HG03139 (cell line): ENCODE measurements around the gene WDR37.
"Not testable (repeated sequence)": the region's sequence is repeated elsewhere in the genome, so short reads cannot be mapped to it uniquely, and the experiment has no call there.

Experiments used
- ATAC-seq: cut with Tn5 transposase; IDR thresholded peaks from one replicate; pipeline ENCODE4 v1.9.1; 2021; ENCODE audit not compliant: unreplicated experiment

The WDR37 gene

DNA sequence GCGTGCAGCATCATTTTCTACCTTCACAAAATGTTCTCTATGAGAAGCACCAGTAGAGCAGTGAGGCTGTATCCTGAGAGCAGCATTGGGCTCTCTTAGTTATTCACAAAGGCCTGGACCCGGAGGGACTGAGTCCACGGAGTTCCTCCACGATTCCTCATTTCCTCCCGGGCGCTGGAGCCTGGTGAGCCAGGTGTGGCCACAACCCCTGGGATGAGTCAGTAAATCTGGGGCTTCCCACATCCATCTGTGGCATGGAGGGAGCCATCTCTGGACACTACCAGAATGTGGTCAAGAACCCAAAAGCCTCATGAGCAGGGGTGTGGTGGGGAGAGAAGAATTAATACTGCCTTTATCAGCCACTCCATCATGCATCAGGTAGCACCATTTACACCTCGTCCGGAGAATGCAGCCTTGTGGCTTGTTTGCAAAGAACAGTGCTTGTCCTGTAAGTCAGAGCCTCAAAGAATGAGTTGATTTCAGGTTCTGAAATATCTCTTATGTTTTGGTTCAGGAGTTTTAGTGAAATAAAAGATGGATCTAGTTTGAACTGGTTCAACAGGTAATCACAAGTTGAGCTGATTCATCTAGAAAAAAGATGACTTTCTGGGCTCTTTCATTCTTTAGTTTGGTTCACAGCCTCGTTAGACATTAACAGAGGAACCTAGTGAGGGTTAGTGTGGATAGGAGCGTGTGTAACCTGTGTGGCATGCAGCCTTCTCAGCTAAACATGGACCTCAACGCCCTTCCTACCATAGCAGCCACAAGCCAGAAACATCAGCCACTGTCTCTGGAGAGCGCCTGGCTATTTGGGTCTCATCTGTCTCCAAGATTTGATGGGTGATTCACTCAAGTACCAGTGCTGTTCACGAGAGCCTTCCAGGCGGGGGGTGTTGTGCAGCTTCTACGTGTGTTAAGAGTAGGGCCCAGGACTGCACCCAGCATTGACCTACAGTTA is 95.2 kb downstream of the WDR37 start:
- ATAC-seq, result no peak

DNA sequence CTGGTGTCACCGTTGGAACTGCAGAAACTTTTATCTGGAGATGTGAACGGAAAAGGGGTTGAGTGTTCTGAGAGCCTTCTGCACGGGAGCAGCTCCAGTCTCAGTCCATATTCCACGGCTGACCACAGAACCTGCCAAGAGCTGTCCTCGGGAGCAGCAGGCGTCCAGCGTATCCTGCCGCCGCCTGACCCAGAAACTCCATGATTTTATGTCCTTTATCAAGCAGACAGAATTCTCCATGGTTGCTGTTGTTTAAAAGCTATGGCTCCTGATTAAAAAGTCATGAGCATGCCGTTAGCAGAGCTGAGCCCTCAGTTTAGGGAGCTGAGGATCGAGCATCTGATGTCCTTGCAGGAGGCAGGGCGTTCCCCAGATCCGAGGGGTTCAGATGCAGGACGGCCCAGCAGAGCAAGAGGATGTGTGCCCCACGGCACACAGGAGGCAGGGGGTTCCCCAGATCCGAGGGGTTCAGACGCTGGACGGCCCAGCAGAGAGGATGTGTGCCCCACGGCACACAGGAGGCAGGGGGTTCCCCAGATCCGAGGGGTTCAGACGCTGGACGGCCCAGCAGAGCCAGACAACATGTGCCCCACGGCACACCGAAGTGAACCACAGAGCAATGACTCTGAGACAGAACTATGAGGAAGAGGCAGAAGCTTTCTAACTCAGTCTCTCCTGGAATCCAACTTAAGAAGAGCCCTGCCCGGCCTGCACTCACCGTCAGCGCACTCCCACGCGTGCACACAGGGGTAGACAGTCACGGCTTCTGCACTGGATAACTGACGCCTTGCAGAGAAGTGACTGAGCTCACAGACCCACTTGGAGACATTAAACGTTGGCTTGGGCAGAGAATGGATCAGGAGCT is 96.4 kb downstream of the WDR37 start:
- ATAC-seq, result no peak

GRCh38 chr10:1153251-1153763 is 97.1 kb downstream of the WDR37 start:
- no peak for ATAC-seq

DNA sequence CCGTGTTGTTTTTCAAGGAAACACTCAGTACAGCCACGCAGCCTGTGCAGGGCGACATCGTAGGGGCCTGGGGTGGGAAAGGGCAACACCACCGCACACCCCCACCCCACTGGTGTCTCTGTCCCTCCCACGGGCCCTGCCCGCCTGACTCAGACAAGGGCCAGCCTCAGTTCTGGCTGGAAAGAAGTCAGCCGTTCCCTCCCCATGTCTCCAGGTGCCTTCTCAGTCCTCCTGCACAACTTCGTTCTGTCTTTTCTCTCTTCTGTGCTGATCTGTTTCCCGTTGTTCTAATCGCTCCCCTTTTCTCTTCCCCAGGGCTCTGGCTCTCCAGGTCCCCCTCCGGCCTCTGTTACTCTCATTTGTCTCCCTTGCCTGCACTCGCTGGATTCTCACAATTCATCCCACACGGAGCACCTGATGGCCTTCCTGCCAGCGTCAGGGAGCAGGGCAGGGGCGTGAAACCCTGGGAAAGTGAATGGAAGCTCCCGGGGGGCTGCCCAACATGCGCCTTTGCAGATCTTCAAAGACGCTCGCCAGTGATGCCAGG is 97.7 kb downstream of the WDR37 start:
- no peak for ATAC-seq

DNA sequence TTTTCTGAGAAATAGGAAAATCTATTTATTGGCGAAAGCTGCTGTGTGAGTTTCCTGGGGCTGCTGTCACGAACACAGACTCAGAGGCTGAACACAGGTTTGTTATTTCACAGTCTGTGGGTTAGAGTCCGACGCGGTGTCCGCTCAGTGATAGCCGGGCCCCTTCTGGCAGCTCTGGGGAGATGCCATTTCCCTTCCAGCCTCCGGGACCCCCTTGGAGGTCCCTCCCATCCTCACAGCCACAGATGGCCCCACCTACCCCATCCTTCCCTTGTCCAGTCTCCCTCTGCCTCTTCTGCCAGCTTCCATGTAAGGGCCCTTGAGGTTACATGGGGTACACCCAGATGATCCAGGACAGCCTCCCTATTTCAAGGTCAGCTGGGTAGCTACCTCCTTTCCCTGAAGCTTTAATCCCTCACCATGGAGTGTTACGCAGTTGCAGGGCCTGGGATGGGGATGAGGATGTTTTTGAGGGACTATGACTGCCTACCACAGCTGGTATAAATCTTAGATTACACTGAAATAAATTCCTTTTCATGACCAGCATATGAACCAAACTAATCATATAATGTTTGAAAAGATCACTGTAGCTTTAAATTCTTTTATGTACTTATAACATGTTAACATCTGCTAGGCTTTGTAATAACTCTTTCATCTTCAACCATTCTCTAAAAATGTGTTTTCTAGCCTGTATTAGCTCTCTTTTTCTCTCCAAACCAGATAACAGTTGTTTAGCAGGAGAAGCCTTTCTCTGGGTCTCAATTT is 98.5 kb downstream of the WDR37 start:
- ATAC-seq, result no peak

- no peak for ATAC-seq
These were observed 99.8 kb downstream of the WDR37 start for GRCh38 chr10:1155791-1156615.

- no peak for ATAC-seq
These were observed 100.4 kb downstream of the WDR37 start for GRCh38 chr10:1156616-1156886.

DNA sequence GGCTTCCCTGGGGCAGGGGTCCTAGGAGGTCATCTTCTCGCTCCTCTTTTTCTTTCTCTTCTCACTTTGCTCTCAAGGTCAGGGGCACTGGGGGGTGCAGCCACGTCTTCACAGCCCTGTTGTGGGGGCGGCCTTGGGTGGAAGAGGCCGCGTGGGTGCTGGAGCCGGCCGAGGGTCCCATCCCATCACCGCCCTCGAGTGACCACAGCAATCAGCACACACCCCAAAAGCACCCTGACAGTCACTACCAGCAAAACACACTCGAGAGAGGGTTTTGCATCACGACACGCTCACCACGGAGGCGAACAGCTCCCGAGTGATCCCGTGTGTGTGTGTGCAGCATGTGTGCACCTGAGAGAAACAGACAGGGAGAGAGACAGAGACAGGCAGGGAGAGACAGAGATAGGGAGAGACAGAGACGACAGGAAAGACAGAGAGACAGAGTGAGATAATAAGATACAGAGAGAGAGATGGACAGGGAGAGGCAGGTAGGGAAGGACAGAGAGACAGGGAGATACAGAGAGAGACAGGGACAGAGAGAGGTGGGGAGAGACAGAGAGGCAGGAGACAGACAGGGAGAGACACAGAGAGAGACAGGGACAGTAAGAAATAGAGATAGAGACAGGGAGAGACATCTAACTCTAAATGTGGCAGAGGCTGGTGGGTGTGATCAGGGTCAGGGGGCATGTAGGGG is 100.9 kb downstream of the WDR37 start:
- ATAC-seq, result no peak

- no peak for ATAC-seq
These were observed 101.4 kb downstream of the WDR37 start for GRCh38 chr10:1157615-1157933.

- no peak for ATAC-seq
These were observed 101.9 kb downstream of the WDR37 start for GRCh38 chr10:1158066-1158465.

DNA sequence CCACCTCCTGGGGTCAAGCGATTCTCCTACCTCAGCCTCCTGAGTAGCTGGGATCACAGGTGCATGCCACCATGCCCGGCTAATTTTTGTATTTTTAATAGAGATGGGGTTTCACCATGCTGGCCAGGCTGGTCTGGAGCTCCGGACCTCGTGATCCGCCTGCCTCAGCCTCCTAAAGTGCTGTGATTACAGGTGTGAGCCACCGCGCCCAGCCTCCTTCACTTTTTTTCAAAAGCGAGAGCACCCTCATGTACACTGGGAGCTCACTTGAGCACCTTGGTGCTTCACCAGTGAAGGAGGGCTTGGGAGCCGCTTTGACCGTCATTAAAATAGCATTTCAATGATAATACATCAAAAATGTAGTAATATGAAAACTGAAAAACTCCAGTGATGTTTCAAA is 102.4 kb downstream of the WDR37 start:
- ATAC-seq, result not testable (repeated sequence)

DNA sequence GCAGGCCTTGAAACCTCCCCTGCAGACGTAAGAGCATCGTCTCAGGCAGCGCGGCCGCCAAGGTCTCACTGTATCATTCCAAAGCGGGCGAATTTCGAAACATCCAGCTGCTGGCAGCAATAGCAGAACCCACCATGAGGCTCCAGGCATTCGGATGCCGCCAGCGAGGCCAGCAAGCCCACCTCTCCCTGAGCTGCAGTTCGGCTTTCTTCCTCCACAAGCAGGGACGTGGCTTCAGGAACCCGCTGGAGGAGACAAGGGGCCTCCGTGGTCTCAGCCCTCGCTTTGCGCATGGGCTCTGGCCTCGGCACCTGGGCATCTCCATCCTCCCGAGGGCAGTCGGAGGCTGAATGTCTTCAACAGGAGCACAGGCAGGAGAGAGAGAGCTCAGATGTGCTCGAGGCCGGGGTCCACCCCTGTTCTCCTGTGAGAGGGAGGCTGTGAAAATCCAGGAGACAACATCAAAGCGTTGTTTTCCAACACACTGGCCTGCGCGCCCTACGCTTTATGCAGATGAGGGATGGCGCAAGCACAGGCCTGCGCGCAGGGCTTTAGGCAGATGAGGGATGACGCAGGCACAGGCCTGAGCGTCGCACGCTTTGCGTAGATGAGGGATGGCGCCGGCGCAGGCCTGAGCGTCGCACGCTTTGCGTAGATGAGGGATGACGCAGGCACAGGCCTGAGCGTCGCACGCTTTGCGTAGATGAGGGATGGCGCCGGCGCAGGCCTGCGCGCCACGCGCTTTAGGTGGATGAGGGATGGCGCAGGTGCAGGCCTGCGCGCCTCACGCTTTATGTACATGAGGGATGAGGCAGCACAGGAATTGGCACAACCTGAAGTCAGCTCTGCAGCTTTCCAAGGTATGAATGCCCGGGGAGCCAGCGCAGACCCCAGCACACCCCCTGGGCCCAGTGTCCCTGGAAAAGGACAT is 103.2 kb downstream of the WDR37 start:
- ATAC-seq, result no peak

- no peak for ATAC-seq
These were observed 104.6 kb downstream of the WDR37 start for GRCh38 chr10:1160561-1161314.

DNA sequence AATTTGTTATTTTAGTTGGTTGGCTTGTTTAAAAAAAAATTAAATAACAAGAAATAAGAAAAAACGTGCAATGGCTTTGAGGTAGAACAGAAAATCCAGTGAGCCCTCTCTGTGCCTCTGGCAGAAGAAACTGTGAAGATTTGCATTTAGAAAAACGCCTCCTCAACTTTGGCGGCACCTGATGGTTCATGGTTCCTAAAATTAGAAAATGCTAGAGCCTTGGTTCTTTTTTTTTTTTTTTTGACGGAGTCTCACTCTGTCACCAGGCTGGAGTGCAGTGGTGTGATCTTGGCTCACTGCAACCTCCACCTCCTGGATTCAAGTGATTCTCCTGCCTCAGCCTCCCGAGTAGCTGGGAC is 105.1 kb downstream of the WDR37 start:
- ATAC-seq, result not testable (repeated sequence)

DNA sequence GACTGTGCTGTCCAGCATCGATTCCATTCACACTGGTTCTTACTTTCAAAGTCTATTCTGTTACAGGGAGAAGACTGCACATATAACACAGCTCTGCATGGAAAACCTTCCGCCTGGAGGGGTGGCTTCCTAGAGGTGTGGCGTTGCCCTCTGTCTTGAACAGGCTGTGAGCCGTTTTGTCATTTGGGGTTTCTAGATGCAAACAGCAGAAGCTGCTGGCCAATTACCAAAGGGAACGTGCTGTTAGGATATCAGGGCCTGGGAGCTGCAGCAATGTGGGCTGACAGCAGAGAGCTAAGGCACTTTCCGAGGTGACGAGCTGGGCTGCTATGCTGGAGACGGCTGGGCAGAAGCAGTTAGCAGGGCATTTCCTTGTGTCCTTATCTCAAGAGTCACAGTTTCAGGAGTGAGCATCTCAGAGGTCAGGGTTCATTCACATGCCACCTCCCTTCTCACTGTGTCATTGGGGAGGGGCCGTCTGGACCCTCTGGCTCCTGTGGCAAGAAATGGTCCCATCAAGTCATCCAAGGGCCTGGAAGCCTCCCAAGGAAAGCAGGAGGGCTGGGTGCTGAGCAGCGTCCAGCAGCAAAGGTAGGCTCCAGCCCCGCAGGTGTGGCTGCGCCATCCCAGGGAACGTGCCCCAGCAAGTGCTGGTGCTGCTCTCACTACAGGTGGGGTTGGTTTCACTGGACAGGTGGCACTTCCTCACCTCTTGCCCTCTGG is 106.5 kb downstream of the WDR37 start:
- no peak for ATAC-seq

GRCh38 chr10:1163204-1163660 is 107.0 kb downstream of the WDR37 start:
- ATAC-seq, result no peak

DNA sequence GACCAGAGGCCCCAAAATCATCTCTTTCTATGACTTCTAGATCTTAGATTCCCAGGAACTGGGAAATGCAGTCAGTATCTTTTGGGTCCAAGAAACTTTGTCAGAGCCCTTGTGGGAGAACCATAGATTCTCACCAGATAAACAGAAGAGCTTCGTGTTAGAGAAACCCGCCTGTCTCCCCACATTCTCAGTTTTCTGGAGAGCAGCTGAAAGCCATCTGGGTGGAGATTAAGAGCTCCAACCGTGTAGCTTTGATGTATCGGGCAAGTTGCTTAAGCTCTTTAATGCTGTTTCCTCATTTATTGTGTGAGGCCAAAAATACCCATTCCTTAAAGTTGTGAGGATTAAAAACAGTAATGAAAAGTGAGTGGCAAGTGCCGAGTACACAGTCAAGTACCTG is 107.6 kb downstream of the WDR37 start:
- ATAC-seq, result no peak
